Measurements from ENCODE around the gene OPCML.

DNA sequence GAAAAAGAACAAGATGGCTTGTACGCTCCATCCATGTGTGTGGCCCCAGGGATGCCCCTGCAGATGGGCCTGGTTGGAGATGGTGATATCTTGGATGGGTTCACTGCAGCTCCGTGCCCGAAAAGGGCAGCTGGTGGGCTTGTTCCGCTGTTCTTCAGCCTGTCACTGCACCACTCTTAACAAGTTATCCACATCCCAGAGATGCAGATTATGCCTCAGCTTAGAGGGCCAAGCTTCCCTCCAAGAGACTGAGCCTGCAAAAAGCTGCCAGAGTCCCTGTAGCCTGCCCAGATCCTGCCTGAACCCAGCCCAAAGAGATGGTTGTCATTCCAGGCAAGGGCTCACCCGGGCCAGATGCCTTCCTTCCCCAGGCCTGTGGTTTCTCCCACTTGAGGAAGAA lies 308.0 kb downstream of the OPCML start:
- no peak for TF ChIP-seq CTCF (conservative IDR thresholded peaks at IDR 0.05; ENCODE audit: low read depth, low read length)
- TF ChIP-seq EZH2 (IDR thresholded peaks at IDR 0.05; ENCODE audit: low read length, unreplicated experiment) = no peak
- no peak for TF ChIP-seq EZH2phosphoT487 (IDR thresholded peaks at IDR 0.05; ENCODE audit: borderline replicate concordance, low read length)

Data from PC-3 (cell line).